Measurements from ENCODE around the gene KCTD17.

The KCTD17 gene

DNA sequence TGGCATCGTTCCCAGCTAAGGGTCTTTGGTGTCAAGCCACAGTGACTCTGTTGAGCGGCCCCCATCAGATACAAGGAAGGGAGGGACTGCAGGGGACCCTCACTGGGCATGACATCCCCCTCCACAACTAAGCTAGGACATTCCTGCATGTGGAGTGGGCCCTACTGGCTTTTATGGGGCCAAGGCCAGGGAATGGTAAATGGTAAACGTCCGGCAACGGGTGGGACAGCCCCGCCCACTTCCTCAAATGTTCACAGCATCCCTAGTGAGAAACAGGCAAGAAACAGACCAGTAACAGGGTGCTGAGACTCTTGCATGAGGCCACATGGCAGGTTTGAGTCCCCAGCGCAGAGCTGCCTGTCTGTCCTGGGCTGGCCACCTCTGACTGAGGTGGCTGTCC, 53.6 kb downstream of the KCTD17 start:
- DNase-seq (ENCODE audit: low read depth in 2 of 2): no peak

DNA sequence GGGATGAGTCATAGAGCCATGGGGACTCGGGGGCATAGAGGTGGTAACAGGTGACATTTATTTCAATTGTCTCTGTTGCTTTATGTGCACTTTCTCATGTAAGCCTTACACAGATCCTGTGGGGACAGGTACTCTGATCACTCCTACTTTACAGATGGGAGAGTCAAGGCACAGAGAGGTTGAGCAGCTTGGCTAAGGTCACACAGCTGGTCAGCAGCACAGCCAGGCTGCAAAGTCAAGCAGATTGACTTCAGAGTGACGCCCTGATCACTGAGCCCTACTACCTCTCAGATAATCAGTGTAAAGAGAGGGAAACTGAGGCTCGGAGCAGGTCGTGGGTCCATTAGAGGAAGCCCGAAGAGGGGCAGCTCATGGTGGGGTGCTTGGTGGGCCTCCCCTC, 54.4 kb downstream of the KCTD17 start:
- DNase-seq (ENCODE audit: low read depth in 2 of 2): no peak

DNA sequence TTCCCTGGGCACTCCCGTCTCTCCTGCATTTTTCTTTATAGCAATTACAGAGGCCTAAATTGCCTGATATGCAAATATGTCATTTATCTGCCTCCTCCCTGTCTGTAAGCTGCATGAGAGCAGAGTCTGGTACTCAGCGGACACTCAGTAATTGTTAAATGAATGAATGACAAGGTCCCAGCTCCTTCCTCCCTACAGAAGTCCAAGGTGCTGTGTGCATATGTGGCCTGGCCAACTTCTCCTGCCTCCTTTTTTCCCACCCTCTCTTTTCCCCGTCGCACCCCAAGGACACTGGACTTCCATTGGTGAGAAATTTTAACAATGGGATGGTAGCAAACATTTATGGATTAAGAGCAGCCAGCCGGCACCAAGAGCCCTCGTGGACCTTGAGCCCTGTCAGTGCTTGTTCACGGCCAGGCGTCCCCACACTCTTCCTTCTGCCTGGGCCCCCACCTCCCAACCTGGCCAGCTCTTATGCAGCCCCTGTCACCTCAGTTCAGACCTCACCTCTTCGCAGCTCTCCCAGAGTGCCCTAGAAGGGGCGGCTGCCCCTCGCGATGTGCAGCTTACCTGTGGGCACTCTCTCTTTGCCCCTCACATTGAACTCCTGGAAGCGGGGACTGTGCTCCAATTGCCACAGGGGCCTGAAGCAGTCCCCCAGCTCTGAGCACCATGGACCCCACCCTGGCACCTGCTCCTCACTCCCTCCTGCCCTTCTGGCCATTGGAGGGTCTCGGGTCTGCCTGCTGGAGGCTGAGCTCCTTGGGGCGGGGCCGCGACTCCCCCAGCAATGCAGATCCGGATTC, 56.5 kb downstream of the KCTD17 start:
- DNase-seq (ENCODE audit: low read depth in 2 of 2): no peak

DNA sequence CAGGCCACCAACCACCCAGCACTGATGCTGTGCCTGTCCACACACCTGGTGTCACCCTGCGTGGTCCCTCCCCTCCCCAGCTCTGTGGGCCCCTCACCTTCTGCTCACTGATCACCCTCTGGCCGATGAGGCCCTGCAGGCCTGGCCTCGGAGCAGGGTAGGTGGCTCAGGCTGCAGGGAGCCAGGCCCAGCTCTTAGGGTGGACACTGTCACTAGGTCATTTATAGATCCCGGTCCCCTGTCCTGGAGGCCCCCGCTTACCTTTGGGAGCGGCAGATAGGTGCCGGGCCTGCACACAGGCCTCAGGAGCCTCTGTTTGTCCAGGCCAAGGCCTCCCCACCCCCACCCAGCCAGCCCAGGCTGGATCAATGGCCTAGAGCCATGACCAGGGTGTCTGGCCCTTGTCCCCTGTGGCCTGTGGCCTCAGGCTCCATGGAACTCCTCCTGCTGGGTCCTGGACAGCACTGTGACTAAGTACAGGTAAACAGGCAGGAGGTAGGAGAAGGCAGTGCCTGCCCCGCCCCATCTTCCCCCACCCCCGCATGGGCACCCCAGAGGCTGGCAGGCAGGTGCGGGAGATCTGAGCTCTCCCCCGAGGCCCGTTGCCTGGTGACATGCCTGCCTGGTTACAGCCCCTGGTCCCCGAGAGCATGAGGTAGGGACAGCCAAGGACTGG, 57.8 kb downstream of the KCTD17 start, which contains the start of gene TMPRSS6:
TSS of gene TMPRSS6 (minus strand) at position 472 of the 676 bp plus-strand sequence. CDS start 6,296 bp downstream, outside the sequence.
- DNase-seq (ENCODE audit: low read depth in 2 of 2): no peak

DNA sequence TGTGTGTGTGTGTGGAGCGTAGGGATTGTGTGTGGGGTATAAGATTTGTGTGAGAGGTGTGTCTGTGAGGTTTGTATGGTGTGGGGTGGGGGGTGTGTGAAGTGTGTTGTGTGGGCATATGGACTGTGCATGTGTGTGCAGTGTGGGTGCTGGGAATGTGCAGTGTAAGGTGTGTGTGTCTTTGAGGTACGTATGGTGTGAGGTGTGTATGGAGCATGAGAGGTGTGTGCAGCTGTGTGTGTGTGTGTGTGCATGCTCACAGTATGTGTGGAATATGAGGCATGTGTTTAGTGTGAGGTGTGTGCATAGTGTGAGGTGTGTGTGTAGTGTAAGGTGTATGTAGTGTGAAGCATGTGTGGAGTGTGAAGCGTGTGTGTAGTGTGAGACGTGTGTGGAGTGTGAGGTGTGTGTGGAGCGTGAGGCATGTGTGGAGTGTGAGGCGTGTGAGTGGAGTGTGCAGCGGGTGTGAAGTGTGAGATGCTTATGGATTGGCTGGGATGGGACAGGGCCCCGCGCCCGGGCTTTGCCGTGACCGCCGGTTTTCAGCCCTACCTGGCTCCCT, 59.7 kb downstream of the KCTD17 start:
- no peak for DNase-seq (ENCODE audit: low read depth in 2 of 2)

DNA sequence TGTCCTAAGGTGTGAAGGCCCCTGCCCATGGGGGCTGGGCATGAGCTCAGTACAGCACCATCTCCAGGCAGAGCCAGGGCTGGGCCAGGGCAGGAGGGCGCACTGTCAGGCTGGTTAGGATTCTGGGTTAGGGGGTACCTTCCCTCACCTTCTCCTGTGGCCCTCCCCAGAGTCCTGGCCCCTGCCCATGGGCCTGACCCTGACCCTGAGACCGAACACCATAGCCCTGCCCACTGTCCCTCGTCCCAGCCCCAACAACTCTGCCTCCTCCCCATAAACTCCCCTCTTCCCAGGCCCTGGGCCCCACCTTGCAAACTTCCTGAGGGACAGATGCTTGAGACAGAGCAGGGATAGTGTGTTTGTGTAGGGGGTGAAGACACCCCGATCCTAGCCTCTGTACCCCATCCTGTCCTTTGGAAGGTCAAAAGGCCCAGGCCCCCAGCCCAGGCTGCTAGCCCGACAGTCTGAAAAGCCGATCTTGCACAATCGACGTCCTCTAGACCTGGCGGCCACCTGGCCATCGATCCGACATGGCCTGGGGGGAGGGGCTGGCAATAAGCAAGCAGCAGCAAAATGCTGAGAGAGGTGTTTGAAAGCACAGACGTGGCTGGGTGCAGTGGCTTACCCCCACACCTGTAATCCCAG, 60.7 kb downstream of the KCTD17 start:
- no peak for DNase-seq (ENCODE audit: low read depth in 2 of 2)
